CD4-positive, alpha-beta T cell treated with Interleukin-10 for 1 hour (primary cell): Measurements from ENCODE around the gene STAT5B.

ENCODE experiments used
- DNase-seq: peaks from one replicate; pipeline ENCODE4 v3.0.0-alpha.2; 2020

Gene STAT5B

GRCh38 chr17:42284024-42284369 is 7.8 kb upstream of the STAT5B start:
- DNase-seq: no peak

GRCh38 chr17:42283241-42284023 is 7.2 kb upstream of the STAT5B start:
- DNase-seq: no peak

GRCh38 chr17:42282478-42283080 is 6.4 kb upstream of the STAT5B start:
- no peak for DNase-seq

GRCh38 chr17:42281571-42282096 is 5.4 kb upstream of the STAT5B start:
- no peak for DNase-seq

GRCh38 chr17:42279776-42280630 is 3.8 kb upstream of the STAT5B start:
- DNase-seq: no peak

GRCh38 chr17:42277342-42277712 is 1.1 kb upstream of the STAT5B start:
- no peak for DNase-seq

- DNase-seq: peak; percentile 38
Measured at GRCh38 chr17:42276609-42277341, 584 bp upstream of the STAT5B start.

- DNase-seq: peak; percentile 51
Measured at GRCh38 chr17:42275527-42276358, 448 bp downstream of the STAT5B start.

GRCh38 chr17:42274812-42275526 is 1.2 kb downstream of the STAT5B start:
- peak; percentile 28 for DNase-seq

- DNase-seq: peak; percentile 37
Measured at GRCh38 chr17:42274253-42274542, 2.0 kb downstream of the STAT5B start.

- DNase-seq: peak; percentile 51
Measured at GRCh38 chr17:42273474-42274252, 2.5 kb downstream of the STAT5B start.

- DNase-seq: peak; percentile 75
Measured at GRCh38 chr17:42272162-42272907, 3.9 kb downstream of the STAT5B start.

- DNase-seq: no peak
Measured at GRCh38 chr17:42271779-42272035, 4.5 kb downstream of the STAT5B start.

GRCh38 chr17:42271006-42271778 is 5.0 kb downstream of the STAT5B start:
- peak; percentile 59 for DNase-seq

GRCh38 chr17:42270596-42270995 is 5.6 kb downstream of the STAT5B start:
- no peak for DNase-seq

GRCh38 chr17:42270170-42270535 is 6.0 kb downstream of the STAT5B start:
- DNase-seq: no peak

- no peak for DNase-seq
Measured at GRCh38 chr17:42268236-42268635, 8.0 kb downstream of the STAT5B start.

- peak; percentile 83 for DNase-seq
Measured at GRCh38 chr17:42266918-42267766, 9.0 kb downstream of the STAT5B start.
